Activated CD8-positive, alpha-beta memory T cell treated with anti-CD3 and anti-CD28 coated beads, Interleukin-2, amount 50 U/mL, for 1 hour (primary cell): ENCODE data around the gene HS1BP3.
A peak's percentile ranks its signal among the peaks of the same experiment; 100 is the strongest.

ENCODE experiments used
- DNase-seq: peaks from one replicate; pipeline ENCODE4 v3.0.0-alpha.2; 2020; ENCODE audit errors: extremely low read depth

HS1BP3 gene

DNA sequence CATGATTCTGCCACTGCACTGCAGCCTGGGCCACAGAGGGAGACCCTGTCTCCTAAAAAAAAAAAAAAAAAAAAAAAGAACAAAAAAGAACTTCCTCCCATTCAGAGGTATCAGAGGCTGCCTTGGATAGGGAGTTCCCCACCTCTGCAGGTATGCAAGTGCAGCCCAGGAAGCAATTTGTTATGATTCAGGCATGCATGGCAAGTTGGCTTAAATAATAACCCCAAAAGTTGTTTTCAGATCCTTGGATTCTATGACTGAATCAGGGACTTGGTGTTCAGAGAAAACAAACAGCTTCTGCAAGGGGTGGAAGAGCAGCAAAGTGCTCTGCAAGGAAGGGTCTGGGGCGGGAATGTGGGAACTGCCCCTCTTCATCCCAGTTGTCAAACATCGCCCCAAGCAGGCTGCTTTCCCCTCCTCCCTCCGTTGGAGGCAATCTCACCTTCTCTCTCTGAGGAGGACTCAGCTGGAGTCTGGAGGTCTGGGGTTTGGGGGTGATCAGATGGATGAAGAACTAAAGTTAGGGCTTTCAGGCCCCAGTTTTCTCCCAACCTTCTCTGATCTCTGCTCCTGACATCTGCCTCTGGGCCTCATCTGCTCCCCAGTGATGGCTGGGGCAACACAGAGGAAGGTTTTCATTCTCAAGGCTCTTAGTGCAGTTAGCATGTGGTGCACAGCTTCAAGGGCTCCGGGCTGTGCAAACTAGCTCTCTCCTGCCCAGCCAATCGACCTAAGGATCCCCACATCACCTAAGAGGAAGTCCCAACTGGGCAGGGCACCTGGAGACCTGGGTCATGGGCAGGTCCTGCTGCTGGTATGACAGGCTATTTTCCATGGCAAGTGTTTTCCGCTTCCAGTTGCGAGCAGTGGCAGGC lies 12.5 kb upstream of the HS1BP3 start:
- DNase-seq: no peak

DNA sequence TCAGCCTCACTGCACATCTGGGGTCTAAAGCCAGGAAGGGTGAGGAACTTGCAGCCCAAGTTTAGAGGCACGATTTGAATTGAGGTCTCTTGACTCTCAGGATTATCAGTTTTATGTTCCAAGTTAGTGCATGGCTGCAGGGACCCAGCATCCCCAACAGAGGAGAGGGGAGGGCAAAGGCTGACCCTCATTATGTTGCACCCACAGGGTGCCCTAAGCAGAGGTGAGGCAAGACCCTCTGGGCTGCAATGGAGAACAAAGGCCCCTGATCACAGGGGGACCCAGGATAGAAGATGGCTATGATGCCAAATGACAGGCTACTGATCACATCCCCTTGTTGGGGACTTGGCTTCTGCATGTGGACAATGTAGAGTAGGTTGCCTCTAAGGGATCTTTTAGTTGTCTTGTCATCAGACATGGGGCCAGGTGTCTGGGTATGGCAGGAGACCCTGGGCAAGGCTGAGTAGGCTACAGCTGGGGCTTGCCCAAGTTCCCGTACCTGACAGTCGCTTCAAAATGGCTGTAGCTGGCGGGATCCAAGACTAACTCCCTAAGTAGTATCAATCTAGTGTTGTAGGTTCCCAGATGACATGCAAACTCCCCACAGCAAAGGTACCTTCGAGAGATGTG lies 11.5 kb upstream of the HS1BP3 start:
- DNase-seq: no peak

DNA sequence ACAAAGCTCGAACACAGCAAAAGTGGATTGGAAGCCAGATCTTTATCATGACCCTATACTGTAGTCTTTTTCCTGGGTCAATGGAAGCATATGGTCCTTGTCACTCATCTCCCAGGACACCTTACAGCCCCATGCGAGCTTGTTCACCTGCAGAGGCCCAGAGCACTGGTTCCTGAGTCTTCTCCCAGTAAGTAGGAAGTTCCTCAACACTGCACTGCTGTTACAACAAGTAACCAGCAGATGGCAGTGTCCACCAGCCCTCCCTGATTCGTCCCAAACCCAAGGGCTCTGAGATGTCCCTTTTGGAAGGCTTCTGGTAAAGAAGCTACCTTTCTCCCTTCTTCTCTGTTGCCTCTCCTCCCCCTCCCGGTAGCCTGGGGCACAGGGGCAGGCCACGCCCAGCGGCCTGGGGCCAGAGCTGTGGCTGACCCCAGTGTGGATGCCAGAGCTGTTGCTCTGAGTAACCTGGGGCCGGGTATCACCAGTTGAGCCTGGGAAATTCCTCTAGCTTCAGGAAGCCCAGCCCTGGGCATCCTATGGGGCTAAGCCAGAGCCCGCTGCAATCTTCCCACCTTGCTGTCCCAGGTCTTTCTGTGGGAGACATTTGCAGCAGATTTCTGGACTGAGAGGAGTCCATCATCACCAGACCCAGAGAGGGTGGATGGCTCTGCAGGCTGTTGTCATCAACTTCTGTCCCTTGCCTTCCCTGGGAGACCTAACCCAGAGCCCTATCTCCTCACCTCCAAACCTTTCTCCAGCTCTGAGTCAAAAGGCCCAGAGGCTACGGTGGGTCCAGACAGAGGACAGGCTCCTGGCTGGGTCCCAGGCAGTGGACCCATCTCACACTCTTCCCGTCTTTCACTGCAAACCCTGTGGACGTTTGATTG lies 10.8 kb upstream of the HS1BP3 start:
- DNase-seq: no peak

DNA sequence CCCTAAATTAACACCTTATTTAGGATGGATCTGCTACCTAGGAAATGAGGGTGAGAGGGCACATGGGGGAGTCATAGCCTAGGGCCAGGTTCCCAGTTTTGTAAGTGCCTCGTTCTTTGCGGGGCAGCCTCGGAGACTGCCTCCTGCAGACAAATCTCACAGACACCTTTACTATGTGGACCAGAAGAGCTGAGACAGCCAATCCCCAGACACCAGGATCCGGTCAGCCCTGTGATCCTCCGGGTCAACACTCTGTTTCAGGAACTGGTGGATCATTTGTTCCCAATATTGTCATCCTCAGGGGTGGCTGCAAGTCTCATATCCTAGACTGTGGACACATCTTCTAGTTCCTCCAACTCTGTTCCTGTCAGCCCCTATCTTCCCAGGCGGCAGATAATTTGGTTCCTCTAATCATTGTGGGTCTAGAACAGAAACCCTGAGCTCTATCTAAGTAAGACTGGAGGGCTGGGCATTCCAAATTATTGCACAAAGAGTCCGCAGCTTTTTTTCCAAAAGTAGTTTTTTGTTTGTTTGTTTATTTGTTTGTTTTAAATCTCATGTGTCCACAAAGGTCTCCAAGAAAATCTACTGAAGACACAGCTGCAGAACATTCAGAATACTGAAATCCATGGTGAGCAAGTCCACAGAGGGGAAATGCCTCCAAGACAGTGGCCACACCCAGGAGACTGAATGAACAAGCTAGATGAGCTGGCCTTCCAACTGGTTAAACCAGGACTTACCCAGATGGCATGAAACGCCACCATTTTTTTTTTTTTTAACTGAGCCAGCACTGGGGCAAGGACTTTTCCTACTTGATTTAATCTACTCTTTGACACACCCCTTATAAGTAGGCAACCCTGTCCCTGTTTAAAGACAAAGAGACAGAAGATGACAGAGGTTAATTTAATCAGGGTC lies 9.9 kb upstream of the HS1BP3 start:
- no peak for DNase-seq

DNA sequence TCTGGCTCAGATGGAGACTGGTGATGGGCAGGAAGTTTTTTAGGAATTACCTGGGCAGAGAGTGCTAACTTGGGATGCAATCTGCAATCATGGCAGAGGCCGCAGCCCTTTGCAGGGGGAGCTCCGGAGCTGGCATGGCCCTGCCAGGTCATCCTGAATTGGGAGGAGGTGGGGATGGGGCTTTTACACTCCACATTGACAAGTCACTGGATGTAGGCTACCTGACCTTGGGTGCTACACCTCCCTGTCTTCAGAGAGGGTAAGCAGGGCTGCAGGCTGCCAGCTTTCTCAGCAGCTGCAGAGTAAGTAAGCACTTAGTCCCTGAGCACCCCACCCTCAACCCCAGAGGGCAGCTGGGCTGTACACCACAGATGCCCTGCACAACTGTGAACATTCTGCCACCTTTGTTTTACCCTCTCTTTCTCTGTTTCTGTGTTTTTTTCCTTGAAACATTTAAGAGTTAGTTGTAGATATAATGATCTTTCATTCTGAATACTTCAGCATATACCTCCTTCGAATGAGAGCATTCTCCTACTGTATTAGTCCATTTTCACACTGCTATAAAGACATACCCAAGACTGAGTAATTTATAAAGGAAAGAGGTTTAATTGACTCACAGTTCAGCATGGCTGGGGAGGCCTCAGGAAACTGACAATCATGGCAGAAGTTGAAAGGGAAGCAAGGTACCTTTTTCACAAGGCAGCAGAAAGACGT lies 6.8 kb upstream of the HS1BP3 start:
- no peak for DNase-seq

DNA sequence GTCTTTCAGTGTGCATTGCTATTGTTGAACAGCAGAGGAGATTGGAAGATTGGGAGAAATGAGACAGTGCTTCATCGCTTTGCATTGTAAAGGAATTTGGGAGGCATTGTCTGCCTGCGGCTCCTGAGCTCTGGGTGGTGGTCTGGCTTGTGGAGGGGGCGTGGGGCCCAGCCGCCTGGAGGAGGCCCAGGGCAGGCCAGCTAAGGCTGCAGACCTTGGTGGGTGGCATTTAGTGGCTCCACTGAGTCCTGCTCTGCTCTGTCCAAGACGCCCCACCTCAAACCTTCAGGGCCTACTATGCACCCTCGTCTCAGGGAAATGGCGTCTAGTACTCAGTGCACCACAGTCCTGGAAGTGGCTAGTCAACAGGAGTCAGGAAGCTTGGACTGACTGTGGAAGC lies 5.7 kb upstream of the HS1BP3 start:
- DNase-seq: no peak

DNA sequence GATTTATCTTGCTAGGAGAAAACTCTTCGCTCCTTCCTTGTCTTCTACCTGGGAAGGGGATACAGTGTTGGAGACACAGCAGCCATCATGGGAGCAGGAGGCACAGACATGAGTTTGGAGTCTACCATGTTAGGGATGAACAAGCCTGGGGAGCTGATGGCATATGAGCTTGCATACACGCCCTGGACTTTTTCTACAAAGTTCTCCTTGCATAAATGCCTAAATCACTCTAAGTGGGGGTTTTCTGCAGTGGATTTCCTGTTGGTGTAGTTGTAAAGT lies 3.6 kb upstream of the HS1BP3 start:
- no peak for DNase-seq

DNA sequence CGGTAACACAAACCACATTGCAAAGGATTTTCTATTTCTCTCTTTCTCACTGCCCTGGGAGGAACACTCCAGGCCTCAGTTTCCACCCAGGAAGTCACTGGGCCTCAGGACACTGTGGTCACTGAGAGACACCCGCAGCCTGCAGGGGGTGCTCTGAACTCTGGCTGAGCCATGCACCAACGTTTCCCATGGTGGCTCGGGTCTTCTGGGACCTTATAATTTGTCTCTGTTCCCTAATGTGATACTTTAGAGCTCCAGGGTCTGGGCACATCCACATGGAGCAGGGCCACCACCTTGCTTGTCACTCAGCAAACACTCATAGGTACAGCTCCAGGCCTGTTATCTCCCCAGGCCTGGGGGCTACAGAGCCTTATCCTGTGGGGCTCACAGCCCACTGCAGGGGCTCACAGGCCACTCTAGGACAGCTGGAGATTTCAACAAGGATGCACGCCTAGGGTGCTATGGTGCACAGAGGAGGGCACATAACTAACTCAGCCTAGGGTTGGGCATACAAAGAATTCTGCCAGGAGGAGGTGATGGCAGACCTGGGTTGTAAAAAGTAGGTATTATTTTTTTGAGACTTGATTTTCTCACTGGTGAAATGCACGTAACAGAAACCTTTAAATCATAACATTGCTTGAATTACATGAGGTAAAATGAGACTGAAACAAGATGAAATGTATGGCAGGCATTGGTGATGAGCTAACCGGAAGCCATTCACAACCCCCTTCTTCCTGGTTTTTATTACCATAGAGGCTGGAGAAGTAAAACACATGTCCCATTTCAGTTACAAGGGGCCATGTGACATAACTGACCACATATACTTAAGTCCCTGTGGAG lies 3.0 kb upstream of the HS1BP3 start:
- no peak for DNase-seq

DNA sequence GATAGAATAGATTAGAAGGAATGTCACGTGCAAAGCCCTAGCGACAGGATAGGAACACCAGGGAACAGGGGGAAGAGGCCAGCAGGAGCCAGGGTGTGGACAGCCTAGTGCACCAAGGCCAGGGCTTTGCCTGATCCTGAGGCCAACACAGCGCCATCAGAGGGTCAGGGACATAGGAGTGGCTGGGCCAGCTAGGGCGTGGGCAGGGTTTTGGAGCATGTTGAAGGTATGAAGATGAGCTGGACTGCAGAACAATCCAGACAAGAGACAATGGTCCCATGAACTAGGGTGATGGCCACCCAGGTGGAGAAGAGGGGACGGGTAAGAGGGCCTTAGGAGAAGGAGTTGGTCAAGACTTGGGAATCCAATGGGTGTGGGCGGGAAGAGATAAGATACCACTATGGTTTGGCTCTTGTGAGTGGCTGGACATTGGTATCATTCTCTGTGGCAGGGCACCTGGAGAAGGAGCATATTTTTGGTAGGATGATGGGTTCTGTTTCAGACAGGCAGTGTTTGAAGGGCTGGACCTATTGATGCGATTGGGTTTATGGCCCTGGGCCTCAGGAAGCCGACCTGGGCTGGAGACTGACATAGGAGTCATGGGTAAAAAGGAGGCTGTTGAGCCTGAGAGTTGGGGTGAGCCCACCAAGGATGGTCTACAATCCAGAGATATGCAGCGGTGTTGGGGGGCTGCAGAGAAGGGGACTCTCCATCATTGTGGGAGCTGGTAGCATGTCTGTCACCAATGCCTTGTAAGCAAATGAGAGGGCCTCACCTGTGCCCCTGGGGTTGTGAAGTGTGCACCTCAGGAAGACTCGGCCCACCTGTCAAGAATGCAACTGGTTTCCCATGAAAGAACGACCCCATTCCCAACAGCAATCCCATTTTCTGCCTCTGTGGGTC lies 2.0 kb upstream of the HS1BP3 start:
- DNase-seq: no peak

DNA sequence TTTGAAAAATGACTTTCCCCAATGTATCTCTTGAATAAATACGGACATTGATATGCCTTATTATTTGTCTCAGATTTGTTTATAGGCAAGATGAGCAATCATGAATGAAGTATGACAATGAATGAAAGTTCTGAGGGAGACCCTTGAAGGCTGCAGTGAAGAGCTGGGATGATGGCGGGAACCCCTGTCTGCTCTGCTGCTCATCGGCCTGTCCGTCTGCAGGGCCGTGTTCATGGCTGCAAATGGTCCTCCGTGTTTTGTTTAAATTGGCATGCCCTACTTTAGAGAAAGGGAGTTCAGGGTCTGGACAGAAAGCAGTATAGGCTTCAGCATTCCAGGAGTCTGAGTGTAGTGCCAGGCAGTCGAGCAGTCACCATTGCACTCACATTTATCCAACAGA lies 1.2 kb upstream of the HS1BP3 start:
- DNase-seq: no peak

DNA sequence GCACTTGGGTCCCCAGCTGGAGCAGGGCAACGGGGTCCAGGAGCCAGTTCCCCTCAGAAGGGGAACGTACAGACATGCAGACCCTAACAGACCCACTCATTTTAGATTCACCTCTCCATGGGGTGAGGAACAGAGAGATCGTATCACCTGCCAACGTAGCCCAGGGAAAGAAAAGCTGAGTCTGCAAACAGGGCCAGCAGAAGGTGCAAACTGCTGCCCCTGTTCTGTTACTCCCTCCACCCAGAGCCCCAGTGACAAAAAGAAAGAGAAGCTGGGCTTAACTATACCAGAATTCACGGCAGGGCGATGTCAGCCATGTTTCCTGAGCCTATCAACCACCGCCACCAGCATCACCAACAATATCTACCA lies 817 bp upstream of the HS1BP3 start:
- no peak for DNase-seq

DNA sequence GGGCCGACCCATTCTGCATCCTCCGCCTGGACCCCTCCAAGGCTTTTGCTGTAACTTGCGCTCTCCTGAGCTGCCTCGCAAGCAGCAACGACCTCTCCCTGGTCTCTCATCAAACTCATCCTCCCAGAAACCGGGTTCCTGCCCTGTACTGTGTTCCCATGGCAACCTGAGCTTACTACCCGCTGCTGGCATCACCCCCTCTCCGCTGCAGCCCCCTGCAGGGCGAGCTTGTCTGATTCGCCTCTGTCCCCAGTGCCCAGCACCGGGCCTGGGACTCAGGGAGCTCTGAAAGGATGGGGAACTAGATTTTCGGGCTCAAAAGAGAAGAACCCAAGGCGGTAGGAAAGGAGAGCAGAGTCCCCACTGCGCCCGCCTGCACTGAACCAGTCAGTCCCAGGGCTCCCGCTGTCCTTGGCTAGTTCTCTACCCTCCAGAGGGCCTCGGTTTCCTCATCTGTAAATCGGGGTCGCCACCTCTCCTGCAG lies 463 bp downstream of the HS1BP3 start:
- DNase-seq: peak; percentile 12

DNA sequence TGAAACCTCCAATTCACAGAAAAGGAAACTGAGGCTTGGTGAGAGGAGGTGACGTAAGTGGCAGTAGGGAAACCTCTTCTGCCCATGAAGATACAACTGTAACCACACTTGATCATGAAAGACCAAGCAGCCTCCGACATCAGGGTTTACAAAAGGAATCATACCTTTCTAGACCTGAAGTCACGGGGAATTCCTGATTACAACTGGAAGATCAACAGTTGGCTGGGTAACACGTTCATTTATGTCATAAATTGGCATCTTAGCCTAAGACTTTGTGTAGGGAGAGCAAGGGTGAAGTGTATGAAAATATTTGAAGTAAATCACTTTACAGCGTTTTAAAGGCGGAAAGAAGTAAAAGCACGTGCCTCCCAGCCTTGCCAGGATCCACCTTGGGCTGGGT lies 922 bp downstream of the HS1BP3 start:
- no peak for DNase-seq

DNA sequence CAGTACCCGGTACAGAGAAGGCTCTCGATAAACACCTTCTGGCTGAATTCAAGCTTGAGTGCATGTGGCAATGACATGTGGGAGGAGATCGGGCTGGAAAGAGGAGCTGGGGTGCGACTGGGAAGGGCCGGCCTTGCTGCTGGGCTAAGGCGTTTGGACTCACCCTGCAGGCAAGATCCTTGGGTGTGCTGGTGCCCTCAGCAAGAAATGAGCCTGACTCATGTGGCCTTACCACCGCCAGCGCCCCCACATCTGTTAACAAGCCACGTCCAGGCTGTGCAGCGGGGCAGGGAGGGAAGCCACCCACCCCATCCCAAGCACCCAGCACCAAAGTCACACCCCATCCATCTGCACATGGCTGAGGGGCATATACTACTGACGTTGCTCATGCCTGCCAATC lies 1.3 kb downstream of the HS1BP3 start:
- DNase-seq: no peak

DNA sequence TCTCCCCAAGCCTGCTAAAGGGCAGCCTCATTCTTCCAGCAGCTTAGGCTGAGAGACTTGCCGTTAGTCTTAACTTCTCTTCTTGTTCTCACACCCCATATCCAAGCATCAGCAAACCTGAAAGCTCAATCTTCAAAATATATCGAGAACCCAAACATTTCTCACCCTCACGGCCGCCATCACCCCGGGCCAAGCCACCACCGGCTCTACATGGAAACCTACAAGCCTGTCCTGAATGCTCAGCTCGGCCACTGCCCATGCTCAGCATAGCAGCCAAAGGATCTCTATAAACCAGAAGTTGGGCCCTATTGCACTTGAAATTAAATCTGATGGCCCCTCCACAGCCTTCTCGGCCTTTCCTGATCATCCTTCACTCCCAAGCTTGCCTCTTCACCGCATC lies 2.1 kb downstream of the HS1BP3 start:
- DNase-seq: no peak

DNA sequence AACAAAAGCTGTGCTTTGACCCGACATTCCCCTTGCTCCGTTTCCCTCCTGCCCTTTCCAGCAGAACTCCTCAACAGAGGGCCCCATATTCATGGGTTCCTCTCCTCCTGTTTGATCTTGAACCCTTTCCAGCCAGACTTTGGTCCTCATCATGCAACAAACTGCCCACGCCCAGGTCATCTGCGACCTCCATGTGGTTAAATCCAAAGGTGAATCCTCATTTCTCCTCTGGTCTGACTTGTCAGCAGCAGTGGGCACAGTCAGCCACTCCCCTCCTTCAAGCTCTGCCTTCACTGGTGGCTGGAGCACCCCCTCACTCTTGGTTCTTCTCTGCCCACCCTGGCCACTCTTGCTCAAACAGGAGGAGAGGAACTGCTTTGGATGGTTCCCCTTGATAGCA lies 2.7 kb downstream of the HS1BP3 start:
- no peak for DNase-seq

DNA sequence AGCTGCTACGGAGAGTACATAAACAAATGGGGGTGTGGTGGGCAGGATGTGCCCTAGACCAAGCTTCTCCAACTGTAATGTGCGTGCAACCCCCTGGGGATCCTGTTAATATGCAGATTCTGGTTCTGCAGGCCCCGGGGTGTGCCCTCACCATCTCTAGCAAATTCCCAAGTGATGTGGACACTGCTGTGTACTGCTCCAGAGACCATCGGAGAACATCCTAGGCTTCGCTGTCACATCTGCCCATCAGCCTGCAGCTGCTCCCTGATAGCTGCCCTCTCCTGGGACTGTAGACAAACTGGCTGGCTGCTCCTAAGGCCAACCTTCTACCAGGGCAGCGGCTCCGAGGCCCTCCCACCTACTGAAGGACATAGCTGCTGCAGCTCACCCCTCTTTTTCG lies 3.2 kb downstream of the HS1BP3 start:
- no peak for DNase-seq

DNA sequence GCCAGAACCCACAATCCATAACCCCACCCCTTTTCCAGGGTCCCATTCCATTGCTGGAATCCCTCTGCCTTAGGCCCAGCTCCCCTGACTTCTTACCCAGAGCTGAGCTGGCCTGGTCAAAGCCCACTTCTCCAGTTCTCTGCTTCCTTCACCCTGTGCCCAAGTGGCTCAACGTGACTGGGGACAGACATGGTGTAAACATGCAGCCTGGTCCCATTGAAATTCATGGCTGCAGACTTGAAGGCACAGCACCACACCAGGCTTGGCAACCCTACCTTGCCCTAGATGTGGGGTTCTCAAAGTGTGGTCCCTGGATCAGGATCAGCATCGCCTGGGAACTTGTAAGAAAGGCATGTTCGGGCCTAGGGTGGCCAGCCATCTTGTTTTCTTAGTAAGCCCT lies 3.7 kb downstream of the HS1BP3 start:
- no peak for DNase-seq

DNA sequence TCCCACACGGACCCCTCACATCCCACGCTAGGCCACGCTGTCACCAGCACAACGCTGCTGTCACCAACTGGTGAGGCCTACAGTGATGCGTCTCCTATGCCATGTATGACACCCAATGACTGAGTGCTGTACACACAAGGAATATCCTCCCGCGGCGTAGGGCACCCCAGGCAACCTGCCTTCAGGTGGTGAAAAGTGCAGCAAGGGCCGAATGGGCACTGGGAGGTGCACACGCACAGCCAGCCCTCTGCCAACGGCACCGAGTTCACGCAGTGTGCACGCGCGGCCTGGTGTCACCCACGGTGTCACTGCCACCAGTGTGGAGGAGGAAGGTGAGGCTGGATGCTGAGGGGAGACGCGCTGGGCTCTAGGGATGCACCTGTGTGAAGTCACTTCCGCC lies 4.5 kb downstream of the HS1BP3 start:
- DNase-seq: no peak
